ENCODE measurements around the gene SLC5A6. TPM values are rescaled to one million over a fixed set of nuclear protein-coding genes. Genes with fewer than 3 reads are reported as not detected.

SLC5A6 gene
- total RNA-seq, 1 experiment from 2014 or later: 111 TPM

DNA sequence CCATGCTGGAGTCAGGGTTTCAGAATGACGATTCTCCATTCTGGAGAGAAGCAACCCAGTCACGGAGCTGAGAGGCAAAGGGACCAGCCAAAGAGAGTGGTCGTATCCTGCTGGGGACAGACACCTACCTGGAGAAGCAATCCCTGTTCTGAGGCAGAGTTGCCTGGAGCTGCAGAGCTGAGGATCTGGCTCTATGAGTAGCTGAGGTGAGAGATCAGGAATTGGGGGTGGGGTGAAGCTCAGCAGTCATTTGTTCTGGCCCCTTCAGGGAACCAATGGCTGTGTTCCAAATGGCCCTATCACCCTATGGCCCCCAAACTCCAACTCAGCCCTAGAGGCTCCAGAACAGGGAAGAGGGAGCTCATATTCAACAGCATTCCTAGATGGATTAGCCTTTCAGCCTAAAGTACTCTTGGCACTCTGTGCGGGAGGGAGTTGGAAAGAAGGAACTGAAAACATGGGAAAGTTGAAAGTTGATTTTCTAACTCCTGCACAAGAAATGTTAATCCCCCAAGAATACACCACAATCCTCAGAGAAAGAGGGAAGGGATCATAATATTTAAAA is 3.5 kb downstream of the SLC5A6 start (continued):
- TF ChIP-seq PRRX2 (CRISPR knock-in tag; IDR thresholded peaks at IDR 0.05): no peak
- no peak for TF ChIP-seq ZNF671 (CRISPR knock-in tag; IDR thresholded peaks at IDR 0.05)
- TF ChIP-seq ZNF263 (CRISPR knock-in tag; IDR thresholded peaks at IDR 0.05; ENCODE audit: low read depth): no peak
- no peak for TF ChIP-seq SMAD4 (CRISPR knock-in tag; IDR thresholded peaks at IDR 0.05)
- TF ChIP-seq SMAD3 (CRISPR knock-in tag; IDR thresholded peaks at IDR 0.05; ENCODE audit: borderline replicate concordance): no peak
- TF ChIP-seq, protein P1, sequence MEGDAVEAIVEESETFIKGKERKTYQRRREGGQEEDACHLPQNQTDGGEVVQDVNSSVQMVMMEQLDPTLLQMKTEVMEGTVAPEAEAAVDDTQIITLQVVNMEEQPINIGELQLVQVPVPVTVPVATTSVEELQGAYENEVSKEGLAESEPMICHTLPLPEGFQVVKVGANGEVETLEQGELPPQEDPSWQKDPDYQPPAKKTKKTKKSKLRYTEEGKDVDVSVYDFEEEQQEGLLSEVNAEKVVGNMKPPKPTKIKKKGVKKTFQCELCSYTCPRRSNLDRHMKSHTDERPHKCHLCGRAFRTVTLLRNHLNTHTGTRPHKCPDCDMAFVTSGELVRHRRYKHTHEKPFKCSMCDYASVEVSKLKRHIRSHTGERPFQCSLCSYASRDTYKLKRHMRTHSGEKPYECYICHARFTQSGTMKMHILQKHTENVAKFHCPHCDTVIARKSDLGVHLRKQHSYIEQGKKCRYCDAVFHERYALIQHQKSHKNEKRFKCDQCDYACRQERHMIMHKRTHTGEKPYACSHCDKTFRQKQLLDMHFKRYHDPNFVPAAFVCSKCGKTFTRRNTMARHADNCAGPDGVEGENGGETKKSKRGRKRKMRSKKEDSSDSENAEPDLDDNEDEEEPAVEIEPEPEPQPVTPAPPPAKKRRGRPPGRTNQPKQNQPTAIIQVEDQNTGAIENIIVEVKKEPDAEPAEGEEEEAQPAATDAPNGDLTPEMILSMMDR (IDR thresholded peaks at IDR 0.05): no peak
- no peak for TF ChIP-seq ZNF416 (CRISPR knock-in tag; IDR thresholded peaks at IDR 0.05)

DNA sequence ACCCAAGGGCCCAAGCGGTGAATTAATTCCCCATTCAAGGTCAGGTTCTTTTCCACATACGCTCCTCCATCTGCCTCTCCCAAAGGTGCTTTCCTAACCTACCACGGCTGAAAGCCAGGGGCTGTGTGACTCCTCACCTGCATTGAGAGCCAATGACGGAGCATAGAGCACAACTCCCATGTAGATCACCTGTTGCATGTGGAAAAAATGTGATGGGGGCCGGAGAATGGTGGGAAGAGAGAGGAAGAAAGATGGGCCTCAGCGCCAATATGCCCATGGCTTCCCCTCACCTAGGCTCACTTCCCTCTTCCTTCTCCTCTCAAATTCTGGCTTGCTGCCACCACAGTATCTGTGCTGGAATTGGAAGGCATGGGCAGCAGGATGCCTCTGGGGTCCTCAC is 5.7 kb downstream of the SLC5A6 start:
- CTCF ChIA-PET: no interaction called here
- Mint-ChIP-seq H3K36me3 (peaks cover 82% of the 10 kb centered on the region), H3K4me3 (no peak overlapping the region), H3K27ac (no peak overlapping the region), H3K27me3 (ENCODE audit: low read depth) (no peaks in the 10 kb centered on the region), H3K9me3 (no peaks in the 10 kb centered on the region), H3K4me1 (peaks cover 16% of the 10 kb centered on the region)
- ATAC-seq (no peak), DNase-seq (ENCODE audit: low spot score) (no peak)
- POLR2A ChIA-PET: no interaction called here
- TF ChIP-seq ESRRA (CRISPR knock-in tag; IDR thresholded peaks at IDR 0.05; ENCODE audit: borderline replicate concordance) (no peak), IRF2 (CRISPR knock-in tag; IDR thresholded peaks at IDR 0.05; ENCODE audit: borderline replicate concordance, low read depth) (no peak), CREM (CRISPR knock-in tag; IDR thresholded peaks at IDR 0.05) (no peak), JAZF1 (CRISPR knock-in tag; IDR thresholded peaks at IDR 0.05) (no peak), NFATC4 (CRISPR knock-in tag; IDR thresholded peaks at IDR 0.05) (no peak), ZNF121 (CRISPR knock-in tag; IDR thresholded peaks at IDR 0.05) (no peak), RORB (CRISPR knock-in tag; IDR thresholded peaks at IDR 0.05) (no peak), FOXK1 (CRISPR knock-in tag; IDR thresholded peaks at IDR 0.05) (no peak), KAT7 (CRISPR knock-in tag; IDR thresholded peaks at IDR 0.05; ENCODE audit: borderline replicate concordance) (no peak), NR2C2 (CRISPR knock-in tag; IDR thresholded peaks at IDR 0.05) (no peak), ZNF138 (CRISPR knock-in tag; conservative IDR thresholded peaks at IDR 0.05) (no peak), ETV6 (CRISPR knock-in tag; IDR thresholded peaks at IDR 0.05) (no peak)
- TF ChIP-seq, protein P2, sequence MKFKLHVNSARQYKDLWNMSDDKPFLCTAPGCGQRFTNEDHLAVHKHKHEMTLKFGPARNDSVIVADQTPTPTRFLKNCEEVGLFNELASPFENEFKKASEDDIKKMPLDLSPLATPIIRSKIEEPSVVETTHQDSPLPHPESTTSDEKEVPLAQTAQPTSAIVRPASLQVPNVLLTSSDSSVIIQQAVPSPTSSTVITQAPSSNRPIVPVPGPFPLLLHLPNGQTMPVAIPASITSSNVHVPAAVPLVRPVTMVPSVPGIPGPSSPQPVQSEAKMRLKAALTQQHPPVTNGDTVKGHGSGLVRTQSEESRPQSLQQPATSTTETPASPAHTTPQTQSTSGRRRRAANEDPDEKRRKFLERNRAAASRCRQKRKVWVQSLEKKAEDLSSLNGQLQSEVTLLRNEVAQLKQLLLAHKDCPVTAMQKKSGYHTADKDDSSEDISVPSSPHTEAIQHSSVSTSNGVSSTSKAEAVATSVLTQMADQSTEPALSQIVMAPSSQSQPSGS (CRISPR knock-in tag; IDR thresholded peaks at IDR 0.05; ENCODE audit: borderline replicate concordance, low read depth): no peak
- TF ChIP-seq, protein P3, sequence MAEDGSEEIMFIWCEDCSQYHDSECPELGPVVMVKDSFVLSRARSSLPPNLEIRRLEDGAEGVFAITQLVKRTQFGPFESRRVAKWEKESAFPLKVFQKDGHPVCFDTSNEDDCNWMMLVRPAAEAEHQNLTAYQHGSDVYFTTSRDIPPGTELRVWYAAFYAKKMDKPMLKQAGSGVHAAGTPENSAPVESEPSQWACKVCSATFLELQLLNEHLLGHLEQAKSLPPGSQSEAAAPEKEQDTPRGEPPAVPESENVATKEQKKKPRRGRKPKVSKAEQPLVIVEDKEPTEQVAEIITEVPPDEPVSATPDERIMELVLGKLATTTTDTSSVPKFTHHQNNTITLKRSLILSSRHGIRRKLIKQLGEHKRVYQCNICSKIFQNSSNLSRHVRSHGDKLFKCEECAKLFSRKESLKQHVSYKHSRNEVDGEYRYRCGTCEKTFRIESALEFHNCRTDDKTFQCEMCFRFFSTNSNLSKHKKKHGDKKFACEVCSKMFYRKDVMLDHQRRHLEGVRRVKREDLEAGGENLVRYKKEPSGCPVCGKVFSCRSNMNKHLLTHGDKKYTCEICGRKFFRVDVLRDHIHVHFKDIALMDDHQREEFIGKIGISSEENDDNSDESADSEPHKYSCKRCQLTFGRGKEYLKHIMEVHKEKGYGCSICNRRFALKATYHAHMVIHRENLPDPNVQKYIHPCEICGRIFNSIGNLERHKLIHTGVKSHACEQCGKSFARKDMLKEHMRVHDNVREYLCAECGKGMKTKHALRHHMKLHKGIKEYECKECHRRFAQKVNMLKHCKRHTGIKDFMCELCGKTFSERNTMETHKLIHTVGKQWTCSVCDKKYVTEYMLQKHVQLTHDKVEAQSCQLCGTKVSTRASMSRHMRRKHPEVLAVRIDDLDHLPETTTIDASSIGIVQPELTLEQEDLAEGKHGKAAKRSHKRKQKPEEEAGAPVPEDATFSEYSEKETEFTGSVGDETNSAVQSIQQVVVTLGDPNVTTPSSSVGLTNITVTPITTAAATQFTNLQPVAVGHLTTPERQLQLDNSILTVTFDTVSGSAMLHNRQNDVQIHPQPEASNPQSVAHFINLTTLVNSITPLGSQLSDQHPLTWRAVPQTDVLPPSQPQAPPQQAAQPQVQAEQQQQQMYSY (CRISPR knock-in tag; IDR thresholded peaks at IDR 0.05): no peak
- TF ChIP-seq, protein P4, sequence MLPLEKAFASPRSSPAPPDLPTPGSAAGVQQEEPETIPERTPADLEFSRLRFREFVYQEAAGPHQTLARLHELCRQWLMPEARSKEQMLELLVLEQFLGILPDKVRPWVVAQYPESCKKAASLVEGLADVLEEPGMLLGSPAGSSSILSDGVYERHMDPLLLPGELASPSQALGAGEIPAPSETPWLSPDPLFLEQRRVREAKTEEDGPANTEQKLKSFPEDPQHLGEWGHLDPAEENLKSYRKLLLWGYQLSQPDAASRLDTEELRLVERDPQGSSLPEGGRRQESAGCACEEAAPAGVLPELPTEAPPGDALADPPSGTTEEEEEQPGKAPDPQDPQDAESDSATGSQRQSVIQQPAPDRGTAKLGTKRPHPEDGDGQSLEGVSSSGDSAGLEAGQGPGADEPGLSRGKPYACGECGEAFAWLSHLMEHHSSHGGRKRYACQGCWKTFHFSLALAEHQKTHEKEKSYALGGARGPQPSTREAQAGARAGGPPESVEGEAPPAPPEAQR (CRISPR knock-in tag; IDR thresholded peaks at IDR 0.05): no peak
- TF ChIP-seq, protein P5, sequence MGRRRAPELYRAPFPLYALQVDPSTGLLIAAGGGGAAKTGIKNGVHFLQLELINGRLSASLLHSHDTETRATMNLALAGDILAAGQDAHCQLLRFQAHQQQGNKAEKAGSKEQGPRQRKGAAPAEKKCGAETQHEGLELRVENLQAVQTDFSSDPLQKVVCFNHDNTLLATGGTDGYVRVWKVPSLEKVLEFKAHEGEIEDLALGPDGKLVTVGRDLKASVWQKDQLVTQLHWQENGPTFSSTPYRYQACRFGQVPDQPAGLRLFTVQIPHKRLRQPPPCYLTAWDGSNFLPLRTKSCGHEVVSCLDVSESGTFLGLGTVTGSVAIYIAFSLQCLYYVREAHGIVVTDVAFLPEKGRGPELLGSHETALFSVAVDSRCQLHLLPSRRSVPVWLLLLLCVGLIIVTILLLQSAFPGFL (CRISPR knock-in tag; IDR thresholded peaks at IDR 0.05; ENCODE audit: borderline replicate concordance): no peak
- TF ChIP-seq, protein P6, sequence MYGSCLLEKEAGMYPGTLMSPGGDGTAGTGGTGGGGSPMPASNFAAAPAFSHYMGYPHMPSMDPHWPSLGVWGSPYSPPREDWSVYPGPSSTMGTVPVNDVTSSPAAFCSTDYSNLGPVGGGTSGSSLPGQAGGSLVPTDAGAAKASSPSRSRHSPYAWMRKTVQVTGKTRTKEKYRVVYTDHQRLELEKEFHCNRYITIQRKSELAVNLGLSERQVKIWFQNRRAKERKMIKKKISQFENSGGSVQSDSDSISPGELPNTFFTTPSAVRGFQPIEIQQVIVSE (CRISPR knock-in tag; IDR thresholded peaks at IDR 0.05; ENCODE audit: borderline replicate concordance): no peak
- TF ChIP-seq, protein P7, sequence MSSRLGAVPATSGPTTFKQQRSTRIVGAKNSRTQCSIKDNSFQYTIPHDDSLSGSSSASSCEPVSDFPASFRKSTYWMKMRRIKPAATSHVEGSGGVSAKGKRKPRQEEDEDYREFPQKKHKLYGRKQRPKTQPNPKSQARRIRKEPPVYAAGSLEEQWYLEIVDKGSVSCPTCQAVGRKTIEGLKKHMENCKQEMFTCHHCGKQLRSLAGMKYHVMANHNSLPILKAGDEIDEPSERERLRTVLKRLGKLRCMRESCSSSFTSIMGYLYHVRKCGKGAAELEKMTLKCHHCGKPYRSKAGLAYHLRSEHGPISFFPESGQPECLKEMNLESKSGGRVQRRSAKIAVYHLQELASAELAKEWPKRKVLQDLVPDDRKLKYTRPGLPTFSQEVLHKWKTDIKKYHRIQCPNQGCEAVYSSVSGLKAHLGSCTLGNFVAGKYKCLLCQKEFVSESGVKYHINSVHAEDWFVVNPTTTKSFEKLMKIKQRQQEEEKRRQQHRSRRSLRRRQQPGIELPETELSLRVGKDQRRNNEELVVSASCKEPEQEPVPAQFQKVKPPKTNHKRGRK (CRISPR knock-in tag; IDR thresholded peaks at IDR 0.05; ENCODE audit: borderline replicate concordance): no peak

Data from WTC11 (cell line).